Measurements from ENCODE around the gene CEP44. TPM values are rescaled to one million over a fixed set of nuclear protein-coding genes. Genes with fewer than 3 reads are reported as not detected.

Gene CEP44
- total RNA-seq, 1 donor from 2014 or later, result 11.5 TPM

DNA sequence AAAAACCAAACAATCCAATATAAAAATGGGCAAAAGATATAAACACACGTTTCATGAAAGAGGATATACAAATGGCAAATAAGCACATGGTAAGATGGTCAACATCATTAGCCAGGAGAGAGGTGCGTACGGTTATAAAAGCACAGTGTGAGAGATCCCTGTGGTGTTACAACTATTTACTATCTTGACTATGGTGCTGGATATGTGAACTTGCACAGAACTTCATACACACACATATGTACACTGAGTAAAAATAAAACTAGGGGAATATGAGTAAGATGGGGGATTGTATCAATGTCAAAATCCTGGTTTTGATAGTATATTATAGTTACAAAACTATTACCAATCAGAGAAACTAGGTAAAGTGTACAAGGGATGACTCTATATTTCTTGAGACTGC, 8.6 kb upstream of the CEP44 start:
- Histone ChIP-seq H3K79me2 (ENCODE audit: insufficient read depth, low read length) (peaks cover 65% of the 10 kb centered on the region), H3K4me3 (ENCODE audit: insufficient read depth, low read depth, low read length) (no peak overlapping the region), H3K4me1 (ENCODE audit: insufficient read depth, low read length) (no peaks in the 10 kb centered on the region), H3K9ac (ENCODE audit: low read length) (no peak overlapping the region), H3K27me3 (ENCODE audit: insufficient read depth, low read length) (no peaks in the 10 kb centered on the region), H4K20me1 (ENCODE audit: insufficient read depth, low read length) (peaks cover 2% of the 10 kb centered on the region), H3K36me3 (ENCODE audit: insufficient read depth, low read length) (no peaks in the 10 kb centered on the region), H3K4me2 (ENCODE audit: low read length) (no peak overlapping the region), H3K27ac (ENCODE audit: low read depth, low read length) (no peak overlapping the region), H3K9me3 (ENCODE audit: insufficient read depth, low read depth, low read length) (no peaks in the 10 kb centered on the region), H2AFZ (ENCODE audit: low read depth, low read length) (no peak overlapping the region)
- Mint-ChIP-seq H3K27ac (ENCODE audit: unreplicated experiment) (no peak overlapping the region), H3K27me3 (ENCODE audit: low read depth, unreplicated experiment) (no peaks in the 10 kb centered on the region), H3K4me3 (ENCODE audit: unreplicated experiment) (no peak overlapping the region), H3K36me3 (ENCODE audit: low read depth, unreplicated experiment) (peaks cover 4% of the 10 kb centered on the region), H3K4me1 (ENCODE audit: low read depth, unreplicated experiment) (no peaks in the 10 kb centered on the region), H3K9me3 (ENCODE audit: unreplicated experiment) (no peaks in the 10 kb centered on the region)
- DNase-seq (ENCODE audit: low read depth), result no peak
- no peak for FAIRE-seq
- no peak for TF ChIP-seq EZH2 (IDR thresholded peaks at IDR 0.05; ENCODE audit: insufficient read depth, low read length)
- TF ChIP-seq, protein P1, sequence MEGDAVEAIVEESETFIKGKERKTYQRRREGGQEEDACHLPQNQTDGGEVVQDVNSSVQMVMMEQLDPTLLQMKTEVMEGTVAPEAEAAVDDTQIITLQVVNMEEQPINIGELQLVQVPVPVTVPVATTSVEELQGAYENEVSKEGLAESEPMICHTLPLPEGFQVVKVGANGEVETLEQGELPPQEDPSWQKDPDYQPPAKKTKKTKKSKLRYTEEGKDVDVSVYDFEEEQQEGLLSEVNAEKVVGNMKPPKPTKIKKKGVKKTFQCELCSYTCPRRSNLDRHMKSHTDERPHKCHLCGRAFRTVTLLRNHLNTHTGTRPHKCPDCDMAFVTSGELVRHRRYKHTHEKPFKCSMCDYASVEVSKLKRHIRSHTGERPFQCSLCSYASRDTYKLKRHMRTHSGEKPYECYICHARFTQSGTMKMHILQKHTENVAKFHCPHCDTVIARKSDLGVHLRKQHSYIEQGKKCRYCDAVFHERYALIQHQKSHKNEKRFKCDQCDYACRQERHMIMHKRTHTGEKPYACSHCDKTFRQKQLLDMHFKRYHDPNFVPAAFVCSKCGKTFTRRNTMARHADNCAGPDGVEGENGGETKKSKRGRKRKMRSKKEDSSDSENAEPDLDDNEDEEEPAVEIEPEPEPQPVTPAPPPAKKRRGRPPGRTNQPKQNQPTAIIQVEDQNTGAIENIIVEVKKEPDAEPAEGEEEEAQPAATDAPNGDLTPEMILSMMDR (IDR thresholded peaks at IDR 0.05; ENCODE audit: insufficient read depth, low read depth, low read length), result no peak

DNA sequence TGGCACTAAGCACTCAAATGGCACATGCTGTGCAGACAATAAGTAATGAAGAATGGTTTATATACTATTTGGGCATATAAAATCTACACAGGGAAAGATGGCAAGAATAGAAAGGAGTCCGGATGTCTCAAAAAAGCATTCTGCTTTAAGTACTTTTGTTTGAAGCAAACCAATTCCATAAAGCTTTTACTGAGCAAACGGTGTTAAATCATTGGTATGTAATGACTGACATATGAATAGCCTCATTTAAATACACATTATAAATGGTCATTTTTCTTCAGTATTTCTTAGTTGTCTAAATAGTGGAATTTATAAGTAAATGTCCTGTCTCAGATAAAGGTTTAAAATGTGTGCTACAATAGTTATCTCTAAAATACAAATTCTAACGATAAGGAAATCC, 6.3 kb upstream of the CEP44 start:
- no peaks in the 10 kb centered on the region for H3K9me3 Mint-ChIP-seq (ENCODE audit: unreplicated experiment)
- Histone ChIP-seq H3K79me2 (ENCODE audit: insufficient read depth, low read length) (peaks cover 82% of the 10 kb centered on the region), H3K27ac (ENCODE audit: low read depth, low read length) (no peak overlapping the region), H3K9me3 (ENCODE audit: insufficient read depth, low read depth, low read length) (no peaks in the 10 kb centered on the region), H4K20me1 (ENCODE audit: insufficient read depth, low read length) (peaks cover 2% of the 10 kb centered on the region), H3K4me2 (ENCODE audit: low read length) (no peak overlapping the region), H3K36me3 (ENCODE audit: insufficient read depth, low read length) (no peaks in the 10 kb centered on the region), H3K4me1 (ENCODE audit: insufficient read depth, low read length) (no peaks in the 10 kb centered on the region), H3K9ac (ENCODE audit: low read length) (no peak overlapping the region), H3K27me3 (ENCODE audit: insufficient read depth, low read length) (no peaks in the 10 kb centered on the region), H3K4me3 (ENCODE audit: insufficient read depth, low read depth, low read length) (no peak overlapping the region), H2AFZ (ENCODE audit: low read depth, low read length) (no peak overlapping the region)
- FAIRE-seq (no peak), DNase-seq (ENCODE audit: low read depth) (no peak)
- H3K27me3 Mint-ChIP-seq (ENCODE audit: low read depth, unreplicated experiment), result no peaks in the 10 kb centered on the region
- no peaks in the 10 kb centered on the region for H3K4me1 Mint-ChIP-seq (ENCODE audit: low read depth, unreplicated experiment)
- H3K4me3 Mint-ChIP-seq (ENCODE audit: unreplicated experiment), result no peak overlapping the region
- H3K27ac Mint-ChIP-seq (ENCODE audit: unreplicated experiment), result no peak overlapping the region
- no peak for TF ChIP-seq EZH2 (IDR thresholded peaks at IDR 0.05; ENCODE audit: insufficient read depth, low read length)
- TF ChIP-seq, protein P1 (IDR thresholded peaks at IDR 0.05; ENCODE audit: insufficient read depth, low read depth, low read length), result no peak
- H3K36me3 Mint-ChIP-seq (ENCODE audit: low read depth, unreplicated experiment), result peaks cover 4% of the 10 kb centered on the region

DNA sequence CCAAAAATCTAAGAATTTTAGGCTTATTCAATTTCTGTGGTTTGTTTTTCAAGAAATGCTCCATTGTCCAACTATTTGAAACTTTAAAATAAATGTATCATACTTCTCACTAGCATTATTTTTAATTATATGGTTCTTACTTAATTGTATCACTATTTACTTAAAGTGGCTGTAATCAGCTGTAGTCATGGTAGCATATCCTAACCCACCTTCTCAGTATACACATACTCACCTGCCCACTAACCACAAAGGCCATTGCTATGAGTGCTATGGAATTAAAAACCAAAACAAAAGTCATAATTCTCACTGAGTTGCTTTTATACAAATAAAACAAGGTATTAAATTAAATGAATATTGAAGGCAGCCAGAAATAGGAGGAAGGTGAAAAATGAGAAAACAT, 5.2 kb upstream of the CEP44 start:
- Histone ChIP-seq H3K9ac (ENCODE audit: low read length) (no peak overlapping the region), H2AFZ (ENCODE audit: low read depth, low read length) (no peak overlapping the region), H3K4me1 (ENCODE audit: insufficient read depth, low read length) (no peaks in the 10 kb centered on the region), H3K27me3 (ENCODE audit: insufficient read depth, low read length) (no peaks in the 10 kb centered on the region), H3K36me3 (ENCODE audit: insufficient read depth, low read length) (no peaks in the 10 kb centered on the region), H3K4me2 (ENCODE audit: low read length) (no peak overlapping the region), H3K79me2 (ENCODE audit: insufficient read depth, low read length) (peaks cover 83% of the 10 kb centered on the region), H3K4me3 (ENCODE audit: insufficient read depth, low read depth, low read length) (no peak overlapping the region), H3K9me3 (ENCODE audit: insufficient read depth, low read depth, low read length) (no peaks in the 10 kb centered on the region), H4K20me1 (ENCODE audit: insufficient read depth, low read length) (peaks cover 2% of the 10 kb centered on the region), H3K27ac (ENCODE audit: low read depth, low read length) (no peak overlapping the region)
- DNase-seq (ENCODE audit: low read depth) (peak; percentile 12), FAIRE-seq (no peak)
- TF ChIP-seq EZH2 (IDR thresholded peaks at IDR 0.05; ENCODE audit: insufficient read depth, low read length), result no peak
- TF ChIP-seq, protein P1 (IDR thresholded peaks at IDR 0.05; ENCODE audit: insufficient read depth, low read depth, low read length), result no peak
- Mint-ChIP-seq H3K9me3 (ENCODE audit: unreplicated experiment) (no peaks in the 10 kb centered on the region), H3K4me1 (ENCODE audit: low read depth, unreplicated experiment) (no peaks in the 10 kb centered on the region), H3K27me3 (ENCODE audit: low read depth, unreplicated experiment) (no peaks in the 10 kb centered on the region), H3K27ac (ENCODE audit: unreplicated experiment) (no peak overlapping the region), H3K4me3 (ENCODE audit: unreplicated experiment) (no peak overlapping the region), H3K36me3 (ENCODE audit: low read depth, unreplicated experiment) (peaks cover 4% of the 10 kb centered on the region)
